Measurements from ENCODE around the gene CCDC24.

GRCh38 chr1:43983253-43983899, 8.0 kb upstream of the CCDC24 start:
- TF ChIP-seq CTCF (IDR thresholded peaks at IDR 0.05; ENCODE audit: low read length) (no peak), EZH2 (optimal IDR thresholded peaks at IDR 0.05; ENCODE audit: low read depth, low read length) (no peak)

Measured in MM.1S (cell line).